Gastrocnemius medialis (tissue), 4 donors: ENCODE data around the gene ASB12. TPM values are rescaled to one million over a fixed set of nuclear protein-coding genes. Genes with fewer than 3 reads are reported as not detected.

Experiments used
- ATAC-seq, 2 donors: fragments of 150-250 bp; one replicate each; pipeline ENCODE4 v1.9.1; 2016
- DNase-seq, 2 donors: peaks; one replicate each; pipeline ENCODE4 v3.0.0-alpha.2; 2019
- H3K27ac ChIP-seq, 4 donors: fragments of 200-600 bp; sonication (generic); 1 replicate in 1 of 4; 2 replicates in 3 of 4; pipeline ENCODE4 v1.5.1; 2016 to 2018; ENCODE audit warnings: mild to moderate bottlenecking in 2 of 4, moderate library complexity in 1 of 4
- H3K27me3 ChIP-seq, 3 donors: fragments of 200-600 bp; sonication (generic) in 2 of 3; 1 replicate in 1 of 3; 2 replicates in 2 of 3; pipeline versions ENCODE4 v1.5.1 to v1.6.0; 2016 to 2019; ENCODE audit warnings: mild to moderate bottlenecking in 1 of 3, moderate library complexity in 1 of 3
- H3K36me3 ChIP-seq, 2 donors: fragments of 200-600 bp; sonication (generic) in 1 of 2; one replicate each; pipeline ENCODE4 v1.5.1; 2017 to 2018
- H3K4me1 ChIP-seq, 2 donors: fragments of 200-600 bp; sonication (generic) in 1 of 2; one replicate each; pipeline ENCODE4 v1.5.1; 2016 to 2017; ENCODE audit warnings: mild to moderate bottlenecking in 2 of 2
- H3K4me3 ChIP-seq, 4 donors: fragments of 200-600 bp; sonication (generic) in 3 of 4; 1 replicate in 1 of 4; 2 replicates in 3 of 4; pipeline ENCODE4 v1.5.1; 2016 to 2019; ENCODE audit warnings: mild to moderate bottlenecking in 2 of 4
- H3K9me3 ChIP-seq, 3 donors: fragments of 200-600 bp; sonication (generic) in 2 of 3; 1 replicate in 1 of 3; 2 replicates in 2 of 3; pipeline ENCODE4 v1.5.1; 2016 to 2019
- POLR2A ChIP-seq, 2 donors: fragments of 450-650 bp; IDR thresholded peaks; one replicate each; pipeline ENCODE4 v1.6.1; 2017; ENCODE audit warnings: antibody characterized with exemption in 2 of 2, mild to moderate bottlenecking in 2 of 2, moderate library complexity in 2 of 2
- in situ Hi-C, 4 donors: fragments of 200-750 bp; cut with MboI; loops; one replicate each; pipeline versions ENCODE4 v1.15.0 to v1.8.0; 2017; ENCODE audit warnings: low sequenced_read_pairs in 4 of 4
- intact Hi-C: fragments of 100-400 bp; cut with DNase I; formaldehyde crosslinking; loops from one replicate; pipeline ENCODE4 v1.15.1; 2023; ENCODE audit warnings: low total_unique reads
- total RNA-seq, 4 donors: library from RNA; depleted of rRNA; stranded (reverse); fragments of >200 nt; gene quantifications; one replicate each; pipeline versions ENCODE4 v1.1.0 to v1.2.3, GENCODE V29; 2016
- TF ChIP-seq, protein P1 (sequence below), 5 experiments: fragments of 450-650 bp in 3 of 5; fragments of 200-600 bp in 2 of 5; sonication (generic) in 2 of 5; IDR thresholded peaks in 4 of 5; conservative IDR thresholded peaks in 1 of 5; 1 replicate in 4 of 5; 2 replicates in 1 of 5; pipeline ENCODE4 v1.5.1; 2016 to 2019; ENCODE audit warnings: antibody characterized with exemption in 5 of 5, mild to moderate bottlenecking in 3 of 5, moderate library complexity in 3 of 5

Gene ASB12
- total RNA-seq, 4 donors from 2014 or later: 11.4 to 35.9 (median 27.1) TPM

DNA sequence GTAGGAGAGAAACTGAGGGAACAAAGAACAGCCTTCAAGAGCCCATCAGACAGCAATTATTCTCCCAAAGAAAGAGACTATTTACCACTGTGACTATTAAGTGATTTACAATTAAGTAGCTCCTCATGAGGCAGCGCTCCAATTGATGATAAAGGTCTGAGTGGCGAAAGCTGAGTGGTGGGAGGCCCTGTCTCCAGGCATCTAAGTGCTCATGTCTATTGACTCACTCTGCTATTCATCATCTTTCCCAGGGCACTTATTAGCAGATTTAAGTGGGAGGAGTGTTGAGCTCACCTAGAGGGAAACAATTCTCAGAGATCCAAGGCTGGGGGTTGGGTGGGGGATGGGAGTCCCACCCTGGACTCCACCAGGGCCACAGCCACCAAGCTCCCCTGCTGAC is 48.2 kb downstream of the ASB12 start:
- H3K36me3 ChIP-seq: no peaks in the 10 kb centered on the region
- intact Hi-C loops (no loop called here), in situ Hi-C loops (no loop called here)
- H3K27me3 ChIP-seq: no peaks in the 10 kb centered on the region
- DNase-seq: no peak
- no peak overlapping the region for H3K27ac ChIP-seq
- H3K9me3 ChIP-seq: no peaks in the 10 kb centered on the region
- no peak for ATAC-seq
- H3K4me3 ChIP-seq: no peak overlapping the region
- TF ChIP-seq, protein P1, sequence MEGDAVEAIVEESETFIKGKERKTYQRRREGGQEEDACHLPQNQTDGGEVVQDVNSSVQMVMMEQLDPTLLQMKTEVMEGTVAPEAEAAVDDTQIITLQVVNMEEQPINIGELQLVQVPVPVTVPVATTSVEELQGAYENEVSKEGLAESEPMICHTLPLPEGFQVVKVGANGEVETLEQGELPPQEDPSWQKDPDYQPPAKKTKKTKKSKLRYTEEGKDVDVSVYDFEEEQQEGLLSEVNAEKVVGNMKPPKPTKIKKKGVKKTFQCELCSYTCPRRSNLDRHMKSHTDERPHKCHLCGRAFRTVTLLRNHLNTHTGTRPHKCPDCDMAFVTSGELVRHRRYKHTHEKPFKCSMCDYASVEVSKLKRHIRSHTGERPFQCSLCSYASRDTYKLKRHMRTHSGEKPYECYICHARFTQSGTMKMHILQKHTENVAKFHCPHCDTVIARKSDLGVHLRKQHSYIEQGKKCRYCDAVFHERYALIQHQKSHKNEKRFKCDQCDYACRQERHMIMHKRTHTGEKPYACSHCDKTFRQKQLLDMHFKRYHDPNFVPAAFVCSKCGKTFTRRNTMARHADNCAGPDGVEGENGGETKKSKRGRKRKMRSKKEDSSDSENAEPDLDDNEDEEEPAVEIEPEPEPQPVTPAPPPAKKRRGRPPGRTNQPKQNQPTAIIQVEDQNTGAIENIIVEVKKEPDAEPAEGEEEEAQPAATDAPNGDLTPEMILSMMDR (IDR thresholded peaks at IDR 0.05 in 4 of 5, conservative IDR thresholded peaks at IDR 0.05 in 1 of 5): no peak
- TF ChIP-seq POLR2A (IDR thresholded peaks at IDR 0.05): no peak
- H3K4me1 ChIP-seq: no peaks in the 10 kb centered on the region

DNA sequence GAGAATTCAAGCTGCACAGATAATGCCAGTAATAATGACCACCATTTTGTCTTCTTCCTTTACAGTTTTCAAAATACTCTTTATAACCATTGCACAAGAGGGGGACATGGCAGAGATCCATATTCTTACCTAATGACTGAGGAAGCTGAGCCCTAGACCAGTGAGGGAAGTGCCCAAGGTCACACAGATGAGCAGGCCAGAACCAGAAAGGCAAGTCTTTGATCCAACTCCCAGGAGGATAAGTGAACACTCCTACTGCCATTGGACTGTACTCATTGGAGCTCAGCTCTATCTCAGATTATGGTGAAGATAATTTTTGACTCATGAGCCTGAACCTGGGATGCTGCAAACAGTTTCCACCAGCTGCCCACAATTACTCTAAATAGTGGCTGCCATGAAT is 53.5 kb downstream of the ASB12 start:
- intact Hi-C loops: no loop called here
- ATAC-seq: no peak
- no peaks in the 10 kb centered on the region for H3K36me3 ChIP-seq
- DNase-seq: no peak
- H3K4me3 ChIP-seq: no peak overlapping the region
- no peaks in the 10 kb centered on the region for H3K9me3 ChIP-seq
- no peaks in the 10 kb centered on the region for H3K4me1 ChIP-seq
- no peak for TF ChIP-seq POLR2A (IDR thresholded peaks at IDR 0.05)
- TF ChIP-seq, protein P1 (IDR thresholded peaks at IDR 0.05 in 4 of 5, conservative IDR thresholded peaks at IDR 0.05 in 1 of 5): no peak
- H3K27ac ChIP-seq: no peak overlapping the region
- H3K27me3 ChIP-seq: no peaks in the 10 kb centered on the region
- in situ Hi-C loops: no loop called here

Other genes with a start within 250 kb of the ASB12 start
- 1 to 10 TPM; 4.3 to 10.0 (median 6.7) TPM for gene AMER1, start 24.9 kb downstream of the ASB12 start, total RNA-seq
- gene MTMR8, start 164.8 kb upstream of the ASB12 start, total RNA-seq: 1 to 10 TPM in 1 of 4 donors, under 1 TPM in 3; 0.46 to 1.1 (median 0.92) TPM